Hematopoietic multipotent progenitor cell treated with erythropoietin and hydrocortisone succinate and interleukin-3 and kit ligand, for 8 days (in vitro differentiated cells): Measurements from ENCODE around the gene PFKM.

Experiments used
- DNase-seq: peaks from one replicate; pipeline ENCODE4 v3.0.0-alpha.2; 2015

The PFKM gene

DNA sequence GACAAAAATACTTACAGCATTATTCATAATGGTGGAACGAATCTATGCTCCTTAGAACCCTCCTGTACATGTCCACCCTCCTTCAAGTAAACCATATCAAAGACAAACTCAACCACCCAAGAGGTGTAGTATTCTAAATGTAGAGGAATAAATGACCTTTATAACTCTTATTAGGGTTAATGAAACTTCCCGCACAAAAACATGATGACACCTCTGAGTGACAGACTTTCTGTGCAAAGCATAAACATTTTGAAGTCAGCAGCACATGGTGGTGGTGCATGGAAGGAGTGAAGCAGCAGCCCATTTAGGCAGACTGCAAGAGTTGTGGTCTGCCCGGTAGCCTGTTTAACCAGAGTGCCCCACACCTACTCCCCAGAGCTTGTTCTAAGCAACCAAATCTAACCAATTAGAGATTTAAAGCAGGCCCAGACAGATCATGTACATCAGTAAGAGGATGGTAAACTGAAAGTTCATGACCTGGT is 38.8 kb downstream of the PFKM start:
- no peak for DNase-seq

DNA sequence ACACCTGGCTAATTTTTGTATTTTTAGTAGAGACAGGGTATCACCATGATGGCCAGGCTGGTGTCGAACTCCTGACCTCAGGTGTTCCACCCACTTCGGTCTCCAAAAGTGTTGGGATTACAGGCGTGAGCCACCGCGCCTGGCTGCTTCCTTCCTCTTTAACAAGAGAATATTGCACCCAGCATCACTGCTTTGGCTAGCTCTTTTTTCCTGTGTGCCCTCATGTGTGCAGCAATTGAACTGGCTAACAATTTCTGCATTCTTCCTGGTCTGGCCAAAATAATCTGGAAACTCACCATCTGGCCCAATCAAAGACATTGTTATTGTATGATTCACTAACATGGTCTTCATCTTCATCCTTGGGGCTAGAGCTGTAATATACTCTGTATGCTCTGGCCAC is 40.9 kb downstream of the PFKM start:
- DNase-seq, result peak; percentile 16

DNA sequence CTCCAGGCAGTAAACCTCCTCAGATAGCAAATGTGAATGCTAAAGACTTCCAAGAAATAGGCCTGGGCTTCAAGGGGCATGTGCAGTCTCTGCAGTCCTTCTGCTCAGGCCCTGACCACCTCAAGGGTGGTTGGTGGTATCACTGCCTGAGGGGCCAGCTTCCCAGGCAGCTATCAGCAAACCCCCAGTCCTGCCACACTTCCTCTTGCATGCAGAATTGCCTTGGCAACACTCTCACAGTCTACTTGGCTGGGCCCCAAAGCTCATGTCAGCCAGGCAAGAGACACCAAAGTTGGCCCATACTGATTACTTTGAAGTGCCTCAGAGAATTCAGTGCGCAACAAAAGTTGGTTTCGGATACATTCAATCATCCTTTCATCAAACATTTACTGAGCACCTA is 41.6 kb downstream of the PFKM start:
- DNase-seq, result peak; percentile 95

DNA sequence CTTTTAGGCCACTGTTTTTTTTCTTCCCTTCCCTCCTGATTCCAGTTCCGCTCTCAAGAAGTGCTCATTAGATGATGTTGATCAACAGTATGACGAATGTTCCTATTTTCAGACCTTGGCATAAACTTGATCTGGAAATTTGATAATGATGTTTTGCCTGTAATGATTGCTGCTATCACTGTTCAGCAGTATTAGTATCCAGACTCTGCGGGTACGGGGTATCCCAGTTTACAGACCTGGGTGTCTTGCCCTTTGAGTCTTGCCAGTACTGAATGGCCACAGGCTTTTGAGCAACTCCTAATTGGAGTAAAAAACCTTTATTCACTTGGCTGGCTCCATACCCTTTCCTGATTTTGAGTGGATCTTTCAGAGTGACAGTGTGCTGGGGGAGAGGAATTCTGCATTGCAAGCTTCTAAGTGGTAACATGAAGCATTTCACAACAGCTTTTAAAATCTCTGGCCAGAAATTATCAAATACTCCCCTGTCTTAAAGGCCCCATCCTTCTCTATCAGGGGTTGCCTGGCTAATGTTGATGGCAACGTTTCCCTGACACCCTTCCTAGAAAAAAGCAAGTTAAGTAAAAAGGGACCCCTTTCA is 44.1 kb downstream of the PFKM start:
- DNase-seq, result no peak

DNA sequence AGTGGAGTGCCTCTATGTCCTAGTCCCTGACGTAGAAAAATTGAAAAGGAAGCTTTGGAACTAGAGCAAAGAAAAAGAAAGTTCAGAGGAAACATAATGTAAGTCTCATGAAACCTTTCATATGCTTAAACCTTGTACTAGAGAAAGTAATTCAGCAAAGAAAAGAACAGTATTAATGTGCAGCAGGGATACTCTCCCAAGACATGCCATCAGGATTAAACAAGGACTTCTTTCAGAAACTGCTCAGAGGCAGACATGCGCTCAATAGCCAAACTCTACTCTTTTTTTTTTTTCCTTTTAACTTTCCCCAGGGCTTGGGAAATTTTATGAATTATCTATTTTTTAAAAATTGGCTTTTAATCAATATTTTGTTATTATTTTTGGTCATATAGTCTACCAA is 45.3 kb downstream of the PFKM start:
- no peak for DNase-seq

DNA sequence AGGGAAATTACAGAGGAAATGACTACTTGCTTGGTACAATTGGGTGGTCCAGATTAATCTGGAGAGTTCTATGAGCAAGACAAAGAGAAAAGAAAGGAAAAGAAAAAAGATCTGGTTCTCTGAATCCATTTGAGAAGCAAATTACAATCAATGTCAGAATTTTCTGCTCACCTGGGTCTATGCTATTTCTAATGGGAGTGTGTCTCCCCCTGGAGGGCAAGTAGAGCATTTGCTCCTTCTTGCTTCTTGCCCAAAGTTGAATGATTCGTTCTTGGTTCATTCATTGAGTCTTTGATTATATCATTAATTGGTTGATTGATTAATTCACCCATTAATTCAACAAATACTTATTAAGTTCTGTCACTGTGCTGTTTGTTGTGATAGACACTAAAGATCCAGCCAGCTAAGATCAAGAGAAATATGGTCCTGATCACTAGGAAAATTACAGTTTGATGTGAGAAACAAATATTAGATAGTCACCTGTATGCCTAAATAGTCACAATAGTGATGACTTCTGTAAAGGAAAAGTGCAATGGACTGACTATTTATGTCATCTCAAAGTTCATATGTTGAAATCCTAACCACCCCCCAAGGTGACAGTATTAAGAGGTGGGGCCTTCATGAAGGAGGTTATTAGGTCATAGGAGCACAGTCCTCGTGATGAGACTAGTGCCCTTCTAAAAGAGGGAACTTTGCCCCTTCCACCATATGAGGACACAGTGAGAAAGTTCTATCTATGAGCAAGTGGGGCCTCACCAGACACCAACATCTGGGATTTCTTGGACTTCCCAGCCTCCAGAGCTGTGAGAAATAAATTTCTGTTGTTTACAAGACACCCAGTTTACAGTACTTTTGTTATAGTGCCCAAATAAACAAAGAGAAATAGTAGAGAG is 46.2 kb downstream of the PFKM start:
- DNase-seq, result peak; percentile 80

DNA sequence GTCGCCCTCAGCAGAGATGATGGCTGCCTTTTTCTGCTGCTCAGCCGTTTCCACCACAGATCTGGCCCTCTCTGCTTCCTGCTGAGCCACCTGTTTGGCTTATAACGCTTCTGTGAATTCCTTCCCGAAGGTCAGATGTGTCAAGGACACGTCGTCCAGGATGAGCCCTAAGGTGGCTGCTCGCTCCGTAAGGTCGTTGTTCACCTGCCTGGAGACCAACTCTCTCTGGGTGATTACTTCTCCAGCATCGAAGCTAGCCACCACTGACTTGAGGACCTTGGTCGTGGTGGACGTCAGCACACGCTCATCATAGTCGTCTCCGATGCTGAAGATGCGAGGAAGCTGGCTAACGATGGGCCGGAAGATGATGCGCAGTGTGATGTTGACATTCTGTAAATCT is 49.8 kb downstream of the PFKM start:
- no peak for DNase-seq

DNA sequence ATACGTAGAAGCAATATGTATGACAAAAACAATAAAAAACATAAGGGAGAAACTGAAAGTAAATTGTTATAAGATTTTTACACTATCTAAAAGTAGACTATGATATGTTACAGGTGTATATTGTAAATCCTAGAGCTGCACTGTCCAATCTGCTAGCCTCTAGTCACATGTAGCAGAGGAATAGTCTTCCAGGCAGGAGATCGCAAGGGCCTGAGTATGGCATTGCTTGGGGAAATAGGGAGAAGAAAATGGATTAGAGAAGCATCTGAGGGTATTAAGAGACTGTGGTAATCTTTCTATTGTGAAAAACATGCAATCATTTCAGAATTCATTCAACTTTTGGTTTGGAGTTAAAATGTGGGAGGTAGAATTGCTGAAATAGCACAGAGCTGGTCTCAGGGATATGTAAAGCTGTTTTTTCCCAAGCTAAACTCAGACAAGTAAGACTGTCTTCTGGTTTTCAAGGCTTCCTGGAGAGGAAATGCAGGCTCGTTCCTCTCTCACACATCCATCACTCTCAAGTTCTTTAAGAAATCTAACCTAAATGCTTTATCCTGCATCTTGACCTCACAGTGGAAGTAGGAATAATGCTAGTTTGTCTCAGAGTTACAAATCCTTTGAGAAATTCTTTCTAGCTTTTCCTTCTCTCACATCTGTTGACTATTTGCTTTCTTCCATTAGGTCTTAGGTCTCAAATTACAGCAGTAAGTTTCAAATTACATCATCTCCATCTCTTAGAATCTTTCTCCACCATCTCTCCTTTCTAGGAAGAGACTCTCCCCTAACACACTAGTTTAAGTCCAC is 56.7 kb downstream of the PFKM start:
- no peak for DNase-seq

DNA sequence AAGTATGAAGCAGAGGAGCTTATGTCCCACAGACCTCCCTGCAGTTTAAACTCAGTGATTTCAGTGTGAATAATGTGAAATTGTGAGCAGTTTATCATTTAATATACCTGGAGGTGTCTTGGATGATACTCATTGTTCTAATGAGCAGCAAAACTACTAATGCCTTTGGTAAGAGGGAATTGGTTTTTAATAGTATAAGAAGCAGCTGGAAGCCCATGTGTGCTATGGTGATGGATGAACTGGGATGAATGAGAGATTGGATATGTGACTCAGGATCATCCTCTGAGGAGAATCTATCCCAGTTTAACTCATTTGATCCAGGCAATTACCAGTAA is 57.2 kb downstream of the PFKM start:
- DNase-seq, result no peak

DNA sequence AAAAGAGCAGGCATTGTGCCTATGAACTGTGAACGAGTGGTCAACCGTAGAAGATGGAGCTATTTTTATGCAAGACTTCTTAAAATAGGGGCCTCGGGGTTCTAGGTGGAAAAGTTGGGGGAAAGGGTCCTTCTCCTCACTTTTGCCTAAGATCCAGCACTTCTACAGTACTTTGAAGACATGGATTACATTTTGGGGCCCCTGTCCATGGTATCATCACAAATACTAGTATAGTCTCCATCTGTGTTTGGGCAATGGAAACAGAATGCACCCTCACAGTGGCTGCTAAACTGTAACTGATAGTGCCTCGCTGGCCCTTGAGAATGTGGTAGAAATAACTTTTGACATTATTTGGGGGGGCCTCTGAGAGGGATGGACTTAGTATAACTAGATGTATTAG is 58.8 kb downstream of the PFKM start:
- DNase-seq, result no peak

DNA sequence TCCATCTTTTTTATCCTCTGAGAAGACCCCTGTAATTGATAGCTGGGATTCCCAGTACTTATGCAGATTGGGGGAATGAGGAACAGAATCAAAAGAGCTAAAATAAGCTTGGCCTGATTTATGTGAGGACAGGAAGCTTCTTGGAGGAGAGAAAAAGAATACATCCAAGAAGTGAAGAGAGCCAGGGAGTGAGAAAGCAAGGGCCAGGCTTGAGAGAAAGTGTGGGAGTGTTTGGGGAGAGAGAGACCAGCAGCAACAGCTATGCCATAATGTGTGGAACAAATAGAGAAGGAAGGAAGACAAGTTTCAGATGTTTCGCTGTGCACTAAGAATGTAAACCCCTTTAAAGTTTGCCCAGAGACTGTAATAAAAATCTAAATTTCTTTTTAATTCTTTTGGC is 60.3 kb downstream of the PFKM start:
- no peak for DNase-seq

DNA sequence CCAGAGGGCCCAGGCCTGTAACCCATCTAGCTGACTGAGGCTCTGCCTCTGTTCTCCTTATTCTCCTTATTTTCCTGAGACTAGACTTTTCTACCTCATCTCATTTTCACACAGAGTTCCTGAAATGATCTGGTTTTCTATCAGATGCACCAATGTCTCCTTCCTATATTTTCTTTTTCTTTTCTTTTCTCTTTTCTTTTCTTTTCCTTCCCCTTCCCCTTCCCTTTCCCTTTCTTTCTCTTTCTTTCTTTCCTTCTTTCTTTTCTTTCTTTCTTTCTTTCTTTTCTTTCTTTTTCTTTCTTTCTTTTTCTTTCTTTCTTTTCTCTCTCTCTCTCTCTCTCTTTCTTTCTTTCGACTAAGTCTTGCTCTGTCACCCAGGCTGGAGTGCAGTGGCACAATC is 61.3 kb downstream of the PFKM start:
- DNase-seq, result no peak

DNA sequence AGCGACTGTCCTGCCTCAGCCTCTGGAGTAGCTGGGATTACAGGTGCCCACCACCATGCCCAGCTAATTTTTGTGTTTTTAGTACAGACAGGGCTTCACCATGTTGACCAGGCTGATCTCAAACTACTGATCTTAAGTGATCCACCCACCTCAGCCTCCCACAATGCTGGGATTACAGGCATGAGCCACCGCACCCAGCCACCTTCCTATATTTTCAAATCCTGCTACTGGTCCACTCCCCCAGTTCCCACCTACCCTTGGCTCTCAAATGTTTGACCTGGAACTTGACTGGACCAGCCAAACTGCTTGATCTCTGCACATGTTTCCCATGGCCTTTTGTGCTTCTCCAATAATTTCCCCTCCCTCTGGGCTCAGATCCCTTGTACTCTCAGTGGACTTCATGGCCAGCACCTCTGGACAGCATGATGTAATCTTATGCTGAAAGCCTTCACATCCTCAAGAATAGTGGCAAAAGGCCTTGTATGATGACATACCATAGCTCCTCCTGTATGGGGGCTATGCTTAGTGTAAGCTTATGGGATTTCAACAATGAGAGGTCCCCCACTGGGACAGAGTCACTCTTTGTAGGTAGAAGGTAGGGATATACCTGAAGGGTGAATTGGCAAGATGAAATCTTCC is 61.8 kb downstream of the PFKM start:
- DNase-seq, result no peak

DNA sequence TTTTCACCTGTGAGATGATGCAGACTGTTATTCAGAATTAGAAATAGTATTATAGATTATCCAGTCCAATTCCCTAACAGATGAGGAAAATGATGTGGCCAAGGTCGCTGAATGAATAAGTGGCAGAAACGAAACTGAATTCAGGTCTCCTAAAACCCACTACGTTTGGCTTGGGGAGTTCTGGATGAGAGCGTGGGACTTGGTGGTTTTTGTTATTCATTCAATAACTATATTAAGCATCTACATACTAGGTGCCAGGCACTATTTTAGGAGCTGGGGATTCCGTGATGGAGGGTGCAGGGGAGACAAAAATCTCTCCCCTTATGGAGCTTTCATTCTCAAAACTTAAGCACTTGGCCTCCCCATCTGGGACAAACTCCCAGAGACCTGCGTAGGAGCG is 63.5 kb downstream of the PFKM start:
- DNase-seq, result no peak

DNA sequence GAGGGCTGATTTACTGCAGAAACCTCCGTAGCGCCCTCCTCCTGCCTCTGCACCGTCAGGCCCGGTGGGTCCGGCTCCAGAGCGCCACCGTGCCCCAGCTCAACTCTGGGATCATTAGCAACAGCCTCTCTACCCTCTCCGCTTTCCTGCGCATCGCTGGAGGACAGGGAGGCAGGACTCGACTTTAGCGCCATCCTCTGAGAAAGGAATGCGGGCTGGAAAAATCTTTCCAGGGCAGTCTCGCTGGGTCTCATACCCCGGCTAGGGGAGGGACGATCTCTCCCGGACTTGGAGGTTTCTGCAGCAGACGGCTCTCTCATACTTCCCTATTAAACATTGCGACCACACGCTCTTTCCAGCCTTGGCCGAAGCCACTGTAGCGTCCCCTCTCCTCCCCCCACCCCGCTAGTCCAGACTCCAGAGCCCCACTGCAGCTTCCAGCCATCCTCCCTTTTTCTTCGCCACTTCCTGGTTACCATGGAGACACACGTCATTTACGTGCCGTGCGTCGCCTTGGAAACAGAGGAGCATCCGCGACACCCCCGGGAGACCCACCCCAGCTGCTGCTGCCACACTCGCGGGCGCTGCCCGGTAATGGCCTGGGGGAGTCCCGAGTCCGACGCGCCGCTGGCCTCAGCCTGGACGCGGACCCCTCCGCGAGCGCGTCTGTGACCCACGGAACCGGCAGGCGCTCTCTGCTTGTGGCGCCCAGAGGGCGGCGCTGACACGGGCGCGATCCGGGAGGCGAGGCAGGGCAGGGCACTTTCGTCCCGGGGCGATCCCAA is 64.1 kb downstream of the PFKM start, which contains the start of gene CCDC184:
TSS of gene CCDC184 (plus strand) at position 554 of the 785 bp plus-strand sequence. CDS start 479 bp downstream, outside the sequence.
- peak; percentile 70 for DNase-seq

DNA sequence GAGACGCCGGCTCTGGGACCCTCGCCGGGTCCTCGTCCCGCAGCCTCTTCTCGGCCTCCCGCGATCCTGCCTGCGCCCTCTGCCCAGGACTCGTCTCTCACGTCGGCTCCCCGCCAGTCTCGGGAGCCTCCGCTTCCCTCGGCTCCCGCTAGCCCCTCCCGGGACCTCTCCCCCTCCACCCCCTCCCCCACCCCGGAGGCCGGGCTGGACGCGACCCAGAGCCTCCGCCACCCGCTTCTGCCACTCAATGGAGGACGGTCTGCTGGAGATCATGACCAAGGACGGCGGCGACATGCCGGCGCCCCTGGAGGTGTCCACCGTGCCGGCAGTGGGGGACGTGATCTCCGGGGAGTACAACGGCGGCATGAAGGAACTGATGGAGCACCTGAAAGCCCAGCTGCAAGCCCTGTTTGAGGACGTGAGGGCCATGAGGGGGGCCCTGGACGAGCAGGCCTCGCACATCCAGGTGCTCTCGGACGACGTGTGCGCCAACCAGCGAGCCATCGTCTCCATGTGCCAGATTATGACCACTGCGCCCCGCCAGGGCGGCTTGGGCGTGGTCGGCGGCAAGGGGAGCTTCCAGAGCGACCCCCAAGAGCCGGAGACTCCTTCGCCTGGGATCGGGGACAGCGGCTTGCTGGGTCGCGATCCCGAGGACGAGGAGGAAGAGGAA is 64.8 kb downstream of the PFKM start:
- DNase-seq, result no peak

DNA sequence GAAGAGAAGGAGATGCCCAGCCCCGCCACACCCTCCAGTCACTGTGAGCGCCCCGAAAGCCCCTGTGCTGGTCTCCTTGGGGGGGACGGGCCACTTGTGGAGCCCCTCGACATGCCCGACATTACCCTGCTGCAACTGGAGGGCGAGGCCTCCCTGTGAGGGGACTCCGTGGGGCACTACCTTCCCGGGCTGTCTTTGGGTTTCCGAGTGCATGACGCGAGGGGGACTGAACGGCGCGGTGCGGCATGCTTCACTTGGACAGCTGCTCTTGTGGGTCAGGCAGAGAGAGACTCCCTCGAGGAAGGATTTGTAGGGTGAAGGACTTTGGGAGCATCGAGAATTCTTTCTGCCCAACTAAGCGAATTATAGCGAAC is 65.4 kb downstream of the PFKM start:
- no peak for DNase-seq

DNA sequence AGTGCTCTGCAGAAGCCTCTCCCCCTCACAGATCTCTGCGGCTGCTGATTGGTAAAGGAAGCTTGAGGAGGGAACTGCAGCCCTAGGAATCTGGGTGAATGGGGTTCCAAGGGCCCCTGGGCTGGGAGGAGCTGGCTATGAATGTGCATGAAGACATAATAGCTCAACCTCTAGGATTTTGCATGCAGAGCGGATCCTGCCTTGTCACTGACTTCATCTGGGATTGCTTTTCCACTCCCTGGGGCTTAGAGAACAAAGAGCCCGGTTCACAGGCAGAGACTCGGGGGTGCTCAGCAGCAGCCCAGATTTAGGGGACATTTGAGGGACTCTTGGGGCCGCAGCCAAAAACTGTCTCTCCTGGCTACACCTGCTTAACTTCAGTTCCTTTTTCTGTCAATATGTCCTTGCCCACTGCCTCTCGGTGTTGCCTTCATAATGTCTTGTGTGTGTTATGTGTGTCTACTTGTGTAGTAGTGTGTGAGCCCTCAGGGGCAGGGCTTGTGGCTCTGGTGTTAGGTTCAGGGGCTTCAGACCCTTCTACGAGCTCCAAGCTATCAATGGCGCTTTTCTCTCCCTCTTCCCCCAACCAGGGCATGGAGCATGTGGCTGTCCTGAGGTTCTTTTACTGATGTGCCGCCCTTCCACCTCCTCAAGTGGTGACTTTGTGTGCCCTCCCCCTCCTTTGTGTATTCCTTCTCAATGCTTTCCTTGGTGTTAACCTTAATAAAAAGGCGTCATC is 66.2 kb downstream of the PFKM start:
- no peak for DNase-seq

DNA sequence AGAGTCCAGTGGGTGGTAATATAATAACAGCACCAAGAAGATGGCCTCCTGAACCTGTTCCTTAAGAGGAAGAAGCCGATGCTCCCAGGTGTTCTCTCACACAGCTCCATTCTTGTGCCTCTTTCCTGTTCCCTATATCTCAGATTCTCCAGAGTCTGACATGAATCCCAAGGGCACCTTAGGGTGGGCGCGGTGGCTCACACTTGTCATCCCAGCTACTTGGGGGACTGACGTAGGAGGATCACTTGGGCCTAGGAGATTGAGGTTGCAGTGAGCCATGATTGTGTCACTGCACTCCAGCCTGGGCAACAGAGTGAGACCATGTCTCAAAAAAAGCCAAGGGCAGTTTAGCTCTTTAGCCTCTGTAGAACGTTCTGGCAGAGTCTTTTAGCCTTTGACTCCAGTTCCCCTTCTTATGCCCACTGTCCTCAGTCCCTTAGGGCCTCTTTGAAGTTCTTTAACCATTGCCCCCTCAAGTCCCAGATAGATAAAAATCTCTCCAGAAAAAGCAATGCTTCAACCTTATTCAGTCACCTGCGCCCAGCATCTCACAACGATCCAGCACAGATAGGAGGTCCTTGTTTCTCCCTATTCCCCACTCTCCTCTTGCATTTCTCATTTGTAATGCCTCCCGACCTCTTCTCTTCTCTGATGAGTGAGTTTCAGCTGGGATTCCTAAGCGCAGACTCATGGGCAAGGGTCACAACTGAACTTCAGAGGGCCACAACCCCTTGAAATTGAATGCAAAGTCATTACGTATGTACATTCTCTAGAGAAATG is 68.9 kb downstream of the PFKM start:
- DNase-seq, result no peak
